ENCODE measurements around the gene VDAC2.

GRCh38 chr10:75239096-75239790 lies 28.6 kb downstream of the VDAC2 start:
- no peak for TF ChIP-seq JUN (CRISPR knock-in tag; IDR thresholded peaks at IDR 0.05)
- no peak for TF ChIP-seq CTCF (IDR thresholded peaks at IDR 0.05)
- TF ChIP-seq GABPB1 (CRISPR knock-in tag; IDR thresholded peaks at IDR 0.05): no peak
- TF ChIP-seq FOXJ3 (CRISPR knock-in tag; IDR thresholded peaks at IDR 0.05; ENCODE audit: borderline replicate concordance): no peak
- TF ChIP-seq, protein P1, sequence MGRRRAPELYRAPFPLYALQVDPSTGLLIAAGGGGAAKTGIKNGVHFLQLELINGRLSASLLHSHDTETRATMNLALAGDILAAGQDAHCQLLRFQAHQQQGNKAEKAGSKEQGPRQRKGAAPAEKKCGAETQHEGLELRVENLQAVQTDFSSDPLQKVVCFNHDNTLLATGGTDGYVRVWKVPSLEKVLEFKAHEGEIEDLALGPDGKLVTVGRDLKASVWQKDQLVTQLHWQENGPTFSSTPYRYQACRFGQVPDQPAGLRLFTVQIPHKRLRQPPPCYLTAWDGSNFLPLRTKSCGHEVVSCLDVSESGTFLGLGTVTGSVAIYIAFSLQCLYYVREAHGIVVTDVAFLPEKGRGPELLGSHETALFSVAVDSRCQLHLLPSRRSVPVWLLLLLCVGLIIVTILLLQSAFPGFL (CRISPR knock-in tag; IDR thresholded peaks at IDR 0.05; ENCODE audit: borderline replicate concordance): no peak
- no peak for TF ChIP-seq ERG (CRISPR knock-in tag; IDR thresholded peaks at IDR 0.05)
